ENCODE results near the gene HPN. TPM values are rescaled to one million over a fixed set of nuclear protein-coding genes. Genes with fewer than 3 reads are reported as not detected.

Gene HPN
- total and polyA plus RNA-seq, 2 of the 13 experiments (the other 11 are each of a cell fraction or from before 2014, with no cell fraction given): 46.7 to 261 TPM

GRCh38 chr19:35006342-35006998 is 35.1 kb upstream of the HPN start (continued):
- TF ChIP-seq ZHX2 (IDR thresholded peaks at IDR 0.05; ENCODE audit: low read depth) (peak; percentile 45; the same call in 1 of the 2 replicates), ZHX2 (CRISPR knock-in tag; IDR thresholded peaks at IDR 0.05; ENCODE audit: borderline replicate concordance) (peak; percentile 57; the same call in 1 of the 2 replicates), RERE (CRISPR knock-in tag; IDR thresholded peaks at IDR 0.05; ENCODE audit: low read depth) (peak; percentile 98), ZNF24 (IDR thresholded peaks at IDR 0.05) (0 out of 2 replicates have a peak, but pooled peaks have one; percentile 40), MAFK (conservative IDR thresholded peaks at IDR 0.05 in 1 of 2, IDR thresholded peaks at IDR 0.05 in 1 of 2; ENCODE audit: low read length in 2 of 2) (no peak), ZNF567 (CRISPR knock-in tag; IDR thresholded peaks at IDR 0.05; ENCODE audit: borderline replicate concordance) (no peak), ZNF282 (IDR thresholded peaks at IDR 0.05; ENCODE audit: partially characterized antibody) (no peak), HOXA5 (CRISPR knock-in tag; IDR thresholded peaks at IDR 0.05) (peak; percentile 96), EEA1 (CRISPR knock-in tag; IDR thresholded peaks at IDR 0.05; ENCODE audit: borderline replicate concordance) (no peak), ZNF3 (CRISPR knock-in tag; IDR thresholded peaks at IDR 0.05) (no peak), BORCS8-MEF2B (CRISPR knock-in tag; IDR thresholded peaks at IDR 0.05) (0 out of 2 replicates have a peak, but pooled peaks have one; percentile 29), SNAPC4 (CRISPR knock-in tag; IDR thresholded peaks at IDR 0.05) (no peak), RFXAP (CRISPR knock-in tag; IDR thresholded peaks at IDR 0.05; ENCODE audit: borderline replicate concordance) (0 out of 2 replicates have a peak, but pooled peaks have one; percentile 2)
